HFF-Myc (cell line): ENCODE results near the gene NALCN.

Experiments used
- DNase-seq: peaks from one replicate; pipeline ENCODE4 v3.0.0-alpha.2; 2011; ENCODE audit warnings: low read depth; ENCODE audit errors: extremely low read depth
- H3K4me3 ChIP-seq: replicated peaks from 2 replicates; pipeline ENCODE4 v1.5.1; 2011; ENCODE audit warnings: low read depth, mild to moderate bottlenecking, control low read depth, low read length
- TF ChIP-seq, protein P1 (sequence below): IDR thresholded peaks from 2 replicates; pipeline ENCODE4 v1.5.1; 2012; ENCODE audit warnings: mild to moderate bottlenecking, low read depth, low read length, control low read depth; ENCODE audit errors: missing control alignments

Gene NALCN

DNA sequence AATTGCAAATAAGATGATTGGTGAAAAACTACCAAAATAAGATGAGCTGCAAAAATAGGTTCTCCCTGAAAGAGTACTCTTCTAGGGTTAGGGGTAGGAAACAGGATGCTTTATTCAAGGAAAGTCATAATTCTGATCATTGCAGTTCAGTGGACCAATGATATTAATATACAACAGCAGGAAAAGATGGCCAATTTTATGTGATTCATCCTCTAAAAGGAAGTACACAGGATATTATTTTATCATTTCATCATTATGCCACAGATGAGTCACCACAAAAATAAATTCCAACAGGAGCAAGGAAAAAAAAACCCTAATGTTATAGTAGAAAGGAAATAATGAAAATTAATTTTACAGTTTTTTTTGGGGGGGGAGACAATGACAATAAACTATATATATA is 205.0 kb downstream of the NALCN start:
- no peak for DNase-seq
- TF ChIP-seq, protein P1, sequence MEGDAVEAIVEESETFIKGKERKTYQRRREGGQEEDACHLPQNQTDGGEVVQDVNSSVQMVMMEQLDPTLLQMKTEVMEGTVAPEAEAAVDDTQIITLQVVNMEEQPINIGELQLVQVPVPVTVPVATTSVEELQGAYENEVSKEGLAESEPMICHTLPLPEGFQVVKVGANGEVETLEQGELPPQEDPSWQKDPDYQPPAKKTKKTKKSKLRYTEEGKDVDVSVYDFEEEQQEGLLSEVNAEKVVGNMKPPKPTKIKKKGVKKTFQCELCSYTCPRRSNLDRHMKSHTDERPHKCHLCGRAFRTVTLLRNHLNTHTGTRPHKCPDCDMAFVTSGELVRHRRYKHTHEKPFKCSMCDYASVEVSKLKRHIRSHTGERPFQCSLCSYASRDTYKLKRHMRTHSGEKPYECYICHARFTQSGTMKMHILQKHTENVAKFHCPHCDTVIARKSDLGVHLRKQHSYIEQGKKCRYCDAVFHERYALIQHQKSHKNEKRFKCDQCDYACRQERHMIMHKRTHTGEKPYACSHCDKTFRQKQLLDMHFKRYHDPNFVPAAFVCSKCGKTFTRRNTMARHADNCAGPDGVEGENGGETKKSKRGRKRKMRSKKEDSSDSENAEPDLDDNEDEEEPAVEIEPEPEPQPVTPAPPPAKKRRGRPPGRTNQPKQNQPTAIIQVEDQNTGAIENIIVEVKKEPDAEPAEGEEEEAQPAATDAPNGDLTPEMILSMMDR = no peak
- no peak overlapping the region for H3K4me3 ChIP-seq

DNA sequence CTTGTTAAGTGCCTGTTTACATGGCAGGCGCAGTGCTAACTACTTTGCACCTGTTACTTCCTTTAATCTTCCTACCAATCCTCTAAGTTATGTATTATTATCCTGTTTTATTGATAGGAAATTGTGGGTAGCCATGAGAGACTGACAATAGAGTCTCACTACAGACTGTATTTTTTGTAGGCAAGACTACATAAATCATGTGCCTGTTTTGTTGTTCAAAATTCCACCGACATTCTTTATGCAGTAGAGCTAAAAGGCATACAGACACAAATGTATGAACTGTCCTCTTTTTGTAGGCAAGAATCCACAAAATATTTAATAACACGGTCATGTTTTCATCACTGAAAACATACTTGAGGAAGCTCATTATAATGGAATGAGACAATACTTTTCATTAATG is 205.5 kb downstream of the NALCN start:
- H3K4me3 ChIP-seq = no peak overlapping the region

DNA sequence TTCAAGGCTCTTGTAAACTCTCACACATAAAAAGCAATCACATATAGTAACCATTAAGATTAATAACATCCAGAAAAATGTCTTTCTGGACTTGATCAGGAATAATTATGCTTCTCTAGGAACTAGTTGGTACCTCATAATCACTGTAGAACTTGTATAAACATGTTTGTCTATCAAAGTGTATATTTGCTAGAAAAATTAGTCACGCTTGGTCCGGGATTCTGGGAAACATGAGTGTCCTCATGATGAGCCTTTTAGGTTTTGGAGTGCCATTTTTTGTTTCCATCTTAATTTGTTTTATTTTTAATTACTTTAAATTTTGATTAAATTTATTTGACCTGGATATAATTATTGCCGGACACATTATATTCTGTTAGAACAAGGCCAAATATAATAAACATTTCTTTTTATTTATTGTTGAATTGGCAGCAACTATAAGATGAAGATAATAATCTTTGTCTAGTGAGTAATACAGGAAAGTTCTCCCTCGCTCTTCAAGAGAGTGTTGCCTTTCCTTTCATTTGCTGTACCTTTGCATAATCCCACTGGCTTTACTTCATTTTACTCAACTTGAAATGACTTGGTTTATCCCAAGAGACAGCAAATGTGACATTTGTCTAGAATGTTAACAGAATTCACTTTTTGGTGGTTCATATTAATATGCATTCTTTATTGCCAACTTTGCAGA is 207.0 kb downstream of the NALCN start:
- TF ChIP-seq, protein P1 = no peak
- no peak overlapping the region for H3K4me3 ChIP-seq
- no peak for DNase-seq

More for the DNA sequence above, 205.5 kb downstream of the NALCN start:
- no peak for DNase-seq
- TF ChIP-seq, protein P1 = no peak

DNA sequence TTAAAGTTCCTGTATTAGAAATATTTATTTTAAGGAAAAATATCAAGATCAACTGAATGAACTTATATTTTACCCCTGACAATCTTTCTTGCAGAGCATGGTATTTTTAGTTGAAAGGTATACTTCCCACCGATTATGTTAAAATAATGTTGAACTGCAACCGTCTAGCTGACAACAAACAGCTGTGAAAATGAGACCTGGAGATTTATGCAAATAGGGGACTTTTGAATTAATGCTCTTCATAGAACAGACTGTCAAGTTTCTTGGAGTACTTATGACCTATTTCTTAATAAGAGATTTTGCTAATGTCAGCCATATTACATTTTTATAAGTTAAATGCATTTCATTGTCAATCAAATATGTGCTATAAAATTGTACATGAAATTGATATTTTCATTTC is 210.9 kb downstream of the NALCN start:
- H3K4me3 ChIP-seq = no peak overlapping the region
- no peak for DNase-seq
- TF ChIP-seq, protein P1 = no peak

DNA sequence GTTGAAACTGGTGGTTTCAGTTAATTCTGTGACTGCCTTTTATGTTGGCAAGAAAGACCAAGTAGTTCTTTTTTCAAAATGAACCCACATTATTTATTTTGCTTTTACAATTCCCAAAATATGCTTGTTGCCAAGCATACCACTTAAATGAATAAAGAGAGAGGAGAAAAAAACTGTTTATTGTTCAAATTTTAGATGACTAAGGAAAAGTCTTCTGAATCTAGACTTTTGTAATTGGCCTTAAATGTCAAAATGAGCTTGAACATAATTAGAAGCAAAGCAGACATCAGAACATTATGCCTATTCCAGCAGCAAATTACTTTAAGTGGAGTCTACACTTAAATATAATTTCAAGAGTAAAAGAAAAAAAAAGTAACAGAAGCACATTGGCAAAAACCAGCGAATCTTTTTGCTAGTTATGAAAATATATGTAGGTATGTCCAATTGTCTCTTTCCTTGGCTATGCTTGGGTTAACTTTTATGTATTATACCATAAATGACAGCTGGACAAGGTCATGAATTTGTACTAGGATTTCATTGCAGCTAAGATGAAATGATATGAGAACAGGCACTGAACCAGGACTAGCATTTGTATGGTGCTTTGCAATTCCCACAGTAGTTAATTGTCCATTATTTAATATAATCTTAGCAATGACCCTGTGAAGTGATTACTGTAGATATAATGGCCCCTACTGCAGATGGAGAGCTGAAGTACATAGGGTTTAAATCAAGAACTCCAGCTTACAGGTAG is 211.9 kb downstream of the NALCN start:
- TF ChIP-seq, protein P1 = no peak

DNA sequence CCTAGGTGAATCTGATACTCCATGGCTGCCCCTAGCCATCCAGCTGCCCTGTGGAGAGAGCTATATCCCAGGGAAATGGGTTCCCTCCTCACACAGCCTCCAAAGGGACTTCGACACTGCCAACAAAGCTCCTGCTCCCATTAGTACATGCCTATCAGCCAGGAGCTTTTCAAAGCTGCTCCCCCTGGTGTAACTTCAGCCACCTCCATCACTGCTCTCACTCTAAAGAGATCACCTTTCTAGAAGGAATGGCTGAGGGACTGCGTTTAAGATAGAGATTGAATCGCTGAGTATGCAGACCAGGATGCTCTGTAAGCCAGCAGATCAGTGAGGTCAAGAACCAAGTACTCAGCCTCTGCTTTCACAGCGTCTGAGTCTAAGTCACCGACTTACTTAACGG is 213.7 kb downstream of the NALCN start:
- no peak overlapping the region for H3K4me3 ChIP-seq
- TF ChIP-seq, protein P1 = no peak
- DNase-seq = no peak

More for the DNA sequence above, 211.9 kb downstream of the NALCN start:
- DNase-seq = no peak
- H3K4me3 ChIP-seq = no peak overlapping the region
